Measurements from ENCODE around the gene ADIPOR1.
"Not testable (repeated sequence)": the region's sequence is repeated elsewhere in the genome, so short reads cannot be mapped to it uniquely, and the experiment has no call there.

ADIPOR1 gene, protein sequence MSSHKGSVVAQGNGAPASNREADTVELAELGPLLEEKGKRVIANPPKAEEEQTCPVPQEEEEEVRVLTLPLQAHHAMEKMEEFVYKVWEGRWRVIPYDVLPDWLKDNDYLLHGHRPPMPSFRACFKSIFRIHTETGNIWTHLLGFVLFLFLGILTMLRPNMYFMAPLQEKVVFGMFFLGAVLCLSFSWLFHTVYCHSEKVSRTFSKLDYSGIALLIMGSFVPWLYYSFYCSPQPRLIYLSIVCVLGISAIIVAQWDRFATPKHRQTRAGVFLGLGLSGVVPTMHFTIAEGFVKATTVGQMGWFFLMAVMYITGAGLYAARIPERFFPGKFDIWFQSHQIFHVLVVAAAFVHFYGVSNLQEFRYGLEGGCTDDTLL
- total RNA-seq = 113 to 214 (median 156) reads per million in 18 experiments

DNA sequence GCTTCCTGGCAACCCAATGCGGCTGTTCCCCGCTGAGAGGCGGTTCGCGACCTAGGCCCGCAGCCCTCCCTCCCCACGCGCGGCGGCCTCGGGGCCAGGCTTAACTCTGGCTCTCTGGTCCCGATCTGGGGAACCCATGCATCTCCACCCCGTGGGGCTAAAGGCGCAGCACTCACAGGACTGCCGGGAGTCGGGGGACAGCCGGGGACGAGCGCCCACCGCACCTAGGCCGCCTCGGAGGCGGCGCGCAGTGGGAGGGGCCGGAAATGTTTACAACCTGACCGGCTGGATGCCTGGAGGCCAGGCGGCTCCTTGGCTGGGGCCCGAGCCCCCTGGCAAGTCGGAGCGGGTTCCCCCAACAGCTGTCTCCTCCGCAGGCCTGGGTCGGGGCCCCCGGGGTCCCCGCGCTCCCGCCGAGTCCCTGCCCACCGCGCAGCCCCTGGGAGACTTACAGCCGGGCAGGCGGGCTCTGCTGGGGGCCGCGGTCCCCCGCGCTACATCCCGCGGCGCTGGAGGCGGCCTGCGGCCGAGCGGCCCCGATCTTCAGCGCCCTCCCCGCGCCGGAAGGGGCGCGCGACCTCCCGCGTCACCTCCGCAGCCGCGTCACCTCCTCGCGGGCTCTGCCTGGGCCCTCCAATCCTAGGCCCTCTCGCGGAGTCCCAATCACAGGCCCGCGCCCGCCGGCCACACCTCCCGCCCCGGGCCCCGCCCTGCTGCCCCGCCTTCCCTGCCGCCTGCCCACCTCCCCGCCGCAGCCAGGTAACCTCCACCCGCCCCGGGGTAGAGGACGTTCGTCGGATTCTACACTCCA is at the start of gene ADIPOR1:
TSS of gene ADIPOR1 (minus strand) at position 580 of the 811 bp plus-strand sequence. CDS start 7,242 bp downstream, outside the sequence.
- DNase-seq = peak; percentile 86 to 91

DNA sequence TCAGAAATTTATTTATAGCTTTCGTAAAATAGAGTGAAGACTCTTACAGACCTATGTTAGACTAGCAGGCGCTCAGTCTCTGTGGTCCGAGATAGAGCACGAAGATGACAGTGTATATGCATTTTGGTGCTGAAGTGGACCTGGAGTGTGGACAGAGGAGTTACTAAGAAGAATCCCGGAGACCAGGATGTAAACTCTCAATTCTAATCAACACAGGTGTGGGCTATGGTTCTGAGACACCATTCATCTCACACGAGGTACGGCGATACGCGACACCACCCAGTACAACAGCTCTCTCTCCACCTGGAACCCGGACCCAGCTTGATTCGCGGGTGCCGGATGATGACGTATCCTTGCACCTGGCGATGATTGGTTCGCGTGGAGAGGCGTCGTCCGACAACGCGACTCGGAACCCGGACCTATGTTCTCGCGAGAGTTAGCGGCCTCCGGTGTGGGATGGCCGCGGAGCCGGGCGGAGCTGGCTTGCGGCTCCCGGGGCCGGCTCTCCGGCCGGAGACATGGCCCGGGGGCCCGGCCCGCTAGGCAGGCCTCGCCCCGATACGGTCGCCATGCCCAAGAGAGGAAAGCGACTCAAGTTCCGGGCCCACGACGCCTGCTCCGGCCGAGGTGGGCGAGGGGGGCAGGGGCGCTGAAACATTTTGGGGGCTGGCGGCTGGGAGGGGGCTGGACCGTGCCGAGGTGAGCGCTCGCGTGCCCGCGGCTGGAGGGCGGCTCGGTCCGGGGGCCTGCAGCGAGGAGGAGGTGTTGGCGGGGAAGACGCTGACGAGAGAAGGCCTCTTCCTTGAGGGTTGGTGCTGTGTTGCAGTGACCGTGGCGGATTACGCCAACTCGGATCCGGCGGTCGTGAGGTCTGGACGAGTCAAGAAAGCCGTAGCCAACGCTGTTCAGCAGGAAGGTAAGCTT is 49.1 kb upstream of the ADIPOR1 start, which contains the start of gene TMEM183A:
TSS of gene TMEM183A (plus strand) at position 427 of the 924 bp plus-strand sequence. CDS start at position 519, 92 bp downstream.
- DNase-seq = peak; percentile 96 to 98

DNA sequence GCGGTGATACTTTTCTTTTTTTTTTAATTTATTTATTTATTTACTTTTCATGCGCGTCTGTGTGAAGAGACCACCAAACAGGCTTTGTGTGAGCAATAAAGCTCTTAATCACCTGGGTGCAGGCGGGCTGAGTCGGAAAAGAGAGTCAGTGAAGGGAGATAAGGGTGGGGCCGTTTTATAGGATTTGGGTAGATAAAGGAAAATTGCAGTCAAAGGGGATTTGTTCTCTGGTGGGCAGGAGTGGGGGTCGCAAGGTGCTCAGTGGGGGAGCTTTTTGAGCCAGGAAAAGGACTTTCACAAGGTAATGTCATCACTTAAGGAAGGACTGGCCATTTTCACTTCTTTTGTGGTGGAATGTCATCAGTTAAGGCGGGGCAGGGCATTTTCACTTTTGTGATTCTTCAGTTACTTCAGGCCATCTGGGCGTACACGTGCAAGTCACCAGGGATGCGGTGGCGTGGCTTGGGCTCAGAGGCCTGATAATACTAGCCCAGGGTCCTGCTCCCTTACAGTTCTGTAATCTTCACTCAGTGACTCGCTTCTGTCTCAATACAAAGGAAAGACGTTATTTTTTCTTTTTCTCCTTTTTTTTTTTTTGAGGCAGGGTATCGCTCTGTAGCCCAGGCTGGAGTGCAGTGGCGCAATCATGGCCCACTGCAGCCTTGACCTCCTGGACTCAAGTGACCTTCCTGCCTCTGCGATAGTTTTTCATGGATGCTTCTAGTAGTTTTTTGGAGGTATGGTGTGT is 47.5 kb upstream of the ADIPOR1 start:
- peak; percentile 69 to 73 for DNase-seq

DNA sequence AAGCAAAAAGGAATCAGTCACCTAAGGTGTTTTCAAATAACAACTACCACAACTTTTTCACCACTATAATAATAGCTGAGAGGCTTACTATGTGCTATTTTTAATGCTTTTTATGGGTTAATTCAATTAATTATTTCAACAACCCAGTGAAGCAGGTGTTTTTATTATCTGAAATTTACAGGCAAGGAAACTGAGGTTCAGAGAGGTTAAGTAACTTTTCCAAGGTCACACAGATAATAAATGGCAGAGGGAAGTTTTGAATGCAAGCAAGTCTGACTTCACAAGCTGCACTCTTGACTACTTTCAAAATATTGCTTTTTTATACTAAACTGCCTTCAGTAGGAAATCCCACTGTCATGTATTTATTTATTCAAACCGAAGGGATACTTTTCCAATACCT is 44.8 kb upstream of the ADIPOR1 start:
- no peak for DNase-seq

DNA sequence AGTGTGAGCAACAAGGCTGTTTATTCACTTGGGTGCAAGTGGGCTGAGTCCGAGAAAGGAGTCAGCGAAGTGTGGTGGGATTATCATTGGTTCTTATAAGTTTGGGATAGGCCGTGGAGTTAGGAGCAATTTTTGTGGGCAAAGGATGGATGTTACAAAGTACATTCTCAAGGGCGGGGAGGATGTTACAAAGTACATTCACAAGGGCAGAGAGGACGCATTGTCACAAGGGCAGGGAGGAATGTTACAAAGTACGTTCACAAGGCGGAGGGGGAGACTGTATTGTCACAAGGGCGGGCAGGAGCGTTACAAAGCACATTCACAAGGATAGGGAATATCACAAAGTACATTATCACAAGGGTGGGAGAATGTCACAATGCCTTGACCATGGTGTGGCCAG is 43.9 kb upstream of the ADIPOR1 start:
- DNase-seq = no peak

DNA sequence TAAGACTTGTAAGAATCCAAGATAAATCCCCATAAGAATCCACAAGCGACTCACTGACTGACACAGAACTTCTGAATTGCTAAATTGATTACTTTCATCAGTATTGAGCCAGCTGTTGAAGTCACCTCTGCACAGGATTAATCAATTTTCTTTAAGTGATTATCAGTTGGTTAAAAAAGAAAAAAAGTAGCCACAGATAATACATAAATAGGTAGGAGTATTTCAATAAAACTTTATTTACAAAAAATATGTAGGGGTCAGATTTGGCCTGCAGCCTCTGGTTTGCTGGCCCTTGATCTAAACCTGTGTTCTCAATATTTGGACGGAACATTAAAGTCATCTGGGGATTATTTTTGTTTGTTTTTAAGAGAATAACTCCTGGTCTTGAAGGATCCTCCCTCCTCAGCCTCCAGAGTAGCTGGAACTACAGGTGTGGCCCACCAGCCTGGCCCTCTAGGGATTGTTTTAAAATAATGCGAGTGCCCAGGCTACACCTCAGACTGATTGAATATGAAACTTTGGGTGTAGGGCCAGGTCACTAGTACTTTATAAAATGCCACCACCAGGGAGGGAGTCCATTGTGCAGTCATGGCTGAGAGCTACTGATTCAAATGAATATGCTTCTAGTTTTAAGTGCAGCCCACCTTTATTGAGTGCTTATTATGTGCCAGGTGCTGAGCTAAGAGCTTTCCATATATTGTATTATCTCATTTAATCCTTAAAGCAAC is 42.3 kb upstream of the ADIPOR1 start:
- no peak for DNase-seq

DNA sequence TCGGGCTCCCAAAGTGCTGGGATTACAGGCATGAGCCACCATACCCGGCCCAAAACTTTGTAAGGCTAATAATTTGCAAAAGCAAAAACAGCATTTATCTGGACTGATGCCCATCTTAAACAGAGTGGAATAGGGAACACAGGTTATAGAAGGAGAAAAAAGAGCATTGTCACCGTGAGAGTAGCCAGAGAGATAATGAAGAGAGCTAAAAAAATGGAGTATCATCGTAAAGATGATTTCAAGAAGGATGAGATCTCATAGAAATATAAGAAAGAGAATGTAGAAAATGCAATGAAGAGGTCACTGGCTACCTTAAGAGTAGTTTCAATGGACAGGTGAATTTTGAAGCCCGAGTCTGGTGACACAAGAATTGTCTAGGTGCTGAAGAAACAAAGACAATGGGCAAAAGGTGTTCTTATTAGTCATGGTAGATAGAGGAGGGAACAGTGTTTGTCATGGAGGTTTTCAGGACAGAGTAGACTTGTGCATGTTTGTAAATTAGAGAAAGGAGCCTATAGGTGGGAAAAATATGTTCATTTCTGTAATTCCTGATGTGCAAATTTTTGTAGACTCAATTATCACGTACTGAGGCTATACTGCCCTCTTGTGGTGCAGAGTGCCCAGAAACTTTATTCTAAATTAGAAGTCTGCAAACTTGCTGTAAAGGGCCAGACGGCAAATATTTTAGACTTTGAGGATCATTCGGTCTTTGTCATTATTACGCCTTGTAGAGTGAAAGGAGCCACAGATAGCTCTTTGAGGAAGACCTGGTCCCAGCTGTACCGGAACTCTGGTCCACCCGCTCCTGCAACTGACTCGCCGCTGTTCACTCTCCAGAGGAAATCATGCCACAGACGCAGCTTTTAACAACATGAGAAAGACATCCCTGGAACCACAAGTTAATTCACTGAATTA is 41.0 kb upstream of the ADIPOR1 start:
- DNase-seq = peak; percentile 82 to 83

DNA sequence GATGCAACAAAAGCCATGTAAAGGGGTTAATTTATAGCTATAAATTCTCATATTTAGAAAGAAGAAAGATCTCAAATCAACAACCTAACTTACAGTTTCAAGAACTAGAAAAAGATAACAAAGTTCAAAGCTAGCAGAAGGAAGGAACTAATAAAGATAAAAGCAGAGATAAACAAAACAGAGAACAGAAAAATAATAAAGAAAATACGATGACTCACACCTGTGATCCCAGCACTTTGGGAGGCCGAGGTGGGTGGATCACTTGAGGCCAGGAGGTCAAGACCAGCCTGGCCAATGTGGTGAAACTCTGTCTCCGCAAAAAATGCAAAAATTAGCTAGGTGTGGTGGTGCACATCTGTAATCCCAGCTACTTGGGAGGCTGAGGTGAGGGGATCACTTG is 36.6 kb upstream of the ADIPOR1 start:
- no peak for DNase-seq

DNA sequence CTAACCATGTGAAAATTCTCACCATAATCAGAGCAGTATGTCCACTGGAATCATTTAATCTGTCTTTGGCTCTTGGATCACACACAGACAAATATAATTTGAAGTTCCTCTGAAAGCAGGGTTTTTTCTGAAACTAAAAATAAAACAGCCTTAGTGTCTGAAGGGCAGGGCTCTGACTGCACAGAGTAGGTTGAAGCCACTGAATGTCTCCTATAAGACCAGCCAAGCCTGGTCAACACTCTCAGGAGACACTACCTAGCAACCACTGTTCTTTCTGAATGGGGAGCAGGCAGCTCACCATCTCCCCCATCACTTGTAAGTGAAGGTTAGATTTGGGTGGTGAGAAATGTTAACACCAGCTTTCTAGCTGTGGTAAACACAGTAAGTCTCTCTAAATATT is 33.0 kb upstream of the ADIPOR1 start:
- no peak for DNase-seq

DNA sequence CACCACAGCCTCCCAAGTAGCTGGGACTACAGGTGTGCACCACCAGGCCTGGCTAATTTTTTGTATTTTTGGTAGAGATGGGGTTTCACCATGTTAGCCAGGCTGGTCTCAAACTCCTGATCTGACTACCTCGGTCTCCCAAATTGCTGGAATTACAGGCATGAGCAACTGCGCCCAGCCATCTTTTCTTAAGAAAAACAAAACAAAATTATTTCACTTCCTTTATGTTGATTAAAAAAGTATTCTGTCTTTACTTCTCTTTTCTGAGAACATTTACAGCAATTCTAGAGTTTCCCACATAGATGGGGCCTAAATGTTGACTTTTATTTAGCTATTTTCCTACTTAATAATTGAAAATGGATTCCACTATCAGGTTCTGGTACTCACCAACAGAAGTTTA is 31.8 kb upstream of the ADIPOR1 start:
- peak in 1 of 2 donors; percentile 33 for DNase-seq

DNA sequence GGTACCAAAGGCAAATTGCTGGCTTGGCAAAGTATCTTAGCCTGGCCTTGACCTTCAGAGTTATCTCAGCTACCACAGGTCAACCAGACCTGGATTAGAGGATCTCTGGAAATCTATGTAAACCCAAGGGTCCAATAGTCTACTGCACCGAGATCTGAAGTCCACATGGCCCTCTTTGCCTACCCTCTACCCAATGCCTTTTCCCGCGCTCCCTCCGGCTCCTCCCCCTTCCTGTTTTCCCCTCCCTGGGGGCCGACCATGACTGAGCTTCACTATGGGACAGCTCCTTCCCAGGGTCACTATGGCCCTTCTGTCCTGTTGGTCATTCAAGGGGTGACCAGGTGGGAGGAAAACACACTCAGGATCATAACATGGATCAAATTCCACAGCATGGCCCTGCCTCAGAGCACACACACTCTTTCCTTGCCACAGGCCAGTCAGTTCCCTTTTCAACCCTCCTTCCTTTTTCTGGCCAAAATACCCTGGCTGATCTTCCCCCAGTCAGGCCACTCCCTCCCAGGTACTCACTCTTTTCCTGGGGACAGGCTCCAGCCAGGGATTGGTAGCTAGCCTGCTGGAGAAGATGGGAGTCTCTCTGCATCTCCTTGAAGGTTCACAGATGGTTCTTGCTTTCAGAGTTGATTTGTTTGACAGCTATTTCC is 29.9 kb upstream of the ADIPOR1 start:
- DNase-seq = peak in 1 of 2 donors; percentile 29

DNA sequence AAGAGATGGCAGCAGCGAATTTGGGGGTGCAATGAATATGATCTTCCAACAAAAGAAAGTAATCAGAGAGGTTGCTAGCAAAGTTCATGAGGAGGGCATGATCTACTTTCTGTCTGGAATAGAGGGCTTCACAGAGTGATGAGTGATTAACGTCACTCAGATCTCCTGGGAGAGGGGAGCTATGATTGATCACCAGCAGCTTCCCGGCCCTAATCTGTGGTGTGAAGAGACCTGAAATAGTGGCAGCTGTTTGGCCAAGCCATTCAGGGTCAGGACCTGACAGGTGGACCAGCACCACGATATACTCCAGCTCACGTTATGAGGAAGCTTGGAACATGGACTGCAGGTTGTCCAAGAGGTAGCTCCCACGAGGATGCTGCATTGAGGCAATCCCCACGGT is 29.1 kb upstream of the ADIPOR1 start:
- DNase-seq = no peak

DNA sequence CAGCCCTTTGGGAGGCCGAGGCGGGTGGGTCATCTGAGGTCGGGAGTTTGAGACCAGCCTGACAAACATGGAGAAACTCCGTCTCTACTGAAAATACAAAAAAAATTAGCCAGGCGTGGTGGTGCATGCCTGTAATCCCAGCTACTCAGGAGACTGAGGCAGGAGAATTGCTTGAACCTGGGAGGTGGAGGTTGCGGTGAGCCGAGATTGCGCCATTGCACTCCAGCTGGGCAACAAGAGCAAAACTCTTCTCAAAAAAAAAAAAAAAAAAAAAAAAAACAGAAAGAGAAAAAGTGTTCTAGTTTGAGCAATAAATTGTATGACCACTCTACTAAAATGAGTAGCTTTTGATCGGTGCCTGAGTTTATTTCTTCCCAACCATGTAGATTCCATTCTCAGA is 28.0 kb upstream of the ADIPOR1 start:
- not testable (repeated sequence) for DNase-seq

DNA sequence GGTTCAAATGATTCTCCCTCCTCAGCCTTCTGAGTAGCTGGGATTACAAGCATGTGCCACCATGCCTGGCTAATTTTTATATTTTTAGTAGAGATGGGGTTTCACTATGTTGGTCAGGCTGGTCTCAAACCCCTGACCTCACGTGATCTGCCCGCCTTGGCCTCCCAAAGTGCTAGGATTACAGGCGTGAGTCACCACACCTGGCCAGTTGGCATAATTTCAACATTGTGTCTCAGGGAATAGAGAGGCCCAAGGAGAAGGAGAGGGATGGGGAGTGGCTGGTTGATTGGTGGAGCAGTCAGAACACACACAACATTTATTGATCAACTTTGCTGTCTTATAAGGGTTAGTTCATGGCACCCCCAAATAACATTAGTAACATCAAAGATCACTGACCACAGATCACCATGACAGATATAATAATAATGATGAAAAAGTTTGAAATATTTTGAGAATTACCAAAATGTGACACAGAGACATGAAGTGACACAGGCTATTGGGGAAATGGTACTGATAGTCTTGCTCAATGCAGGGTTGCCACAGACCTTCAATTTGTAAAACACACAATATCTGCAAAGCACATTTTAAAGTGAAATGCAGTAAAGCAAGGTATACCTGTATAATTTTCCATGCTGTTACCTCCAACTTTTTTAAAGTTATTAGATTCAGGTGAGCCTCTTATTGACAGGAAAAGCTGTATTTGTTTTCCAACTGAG is 24.8 kb upstream of the ADIPOR1 start:
- peak; percentile 68 to 70 for DNase-seq

DNA sequence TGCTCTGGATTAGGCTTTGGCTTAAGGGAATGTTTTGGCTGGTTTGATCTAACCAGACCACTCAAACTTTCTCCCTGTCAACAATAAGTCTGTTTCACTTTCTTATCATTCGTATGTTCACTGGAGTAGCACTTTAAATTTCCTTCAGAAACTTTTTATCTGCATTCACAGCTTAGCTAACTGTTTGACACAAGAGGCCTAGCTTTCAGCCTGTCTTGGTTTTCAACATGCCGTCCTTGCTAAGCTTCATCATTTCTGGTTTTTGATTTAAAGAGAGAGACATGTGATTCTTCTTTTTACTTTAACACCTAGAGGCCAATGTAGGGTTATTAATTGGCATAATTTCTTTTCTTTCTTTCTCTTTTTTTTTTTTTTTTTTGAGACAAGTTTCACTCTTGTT is 23.8 kb upstream of the ADIPOR1 start:
- DNase-seq = no peak

DNA sequence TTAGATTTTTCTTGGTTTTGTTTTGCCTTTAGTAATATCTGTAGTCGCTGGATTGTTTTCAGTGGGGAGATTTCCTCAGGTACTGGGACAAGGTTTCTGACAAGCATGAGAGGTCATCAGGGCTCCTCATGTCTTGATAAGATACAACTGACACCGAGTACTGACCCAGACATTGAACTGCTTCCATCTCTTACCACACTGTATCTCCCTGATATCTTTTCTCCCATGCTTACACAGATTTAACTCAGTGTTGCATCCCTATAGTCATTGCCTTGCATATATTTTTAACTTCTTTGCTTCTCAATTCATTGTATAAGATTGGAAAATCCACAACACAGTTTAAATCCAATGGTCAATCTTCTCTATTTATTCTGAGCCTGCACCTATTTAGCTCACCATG is 21.3 kb upstream of the ADIPOR1 start:
- no peak for DNase-seq

DNA sequence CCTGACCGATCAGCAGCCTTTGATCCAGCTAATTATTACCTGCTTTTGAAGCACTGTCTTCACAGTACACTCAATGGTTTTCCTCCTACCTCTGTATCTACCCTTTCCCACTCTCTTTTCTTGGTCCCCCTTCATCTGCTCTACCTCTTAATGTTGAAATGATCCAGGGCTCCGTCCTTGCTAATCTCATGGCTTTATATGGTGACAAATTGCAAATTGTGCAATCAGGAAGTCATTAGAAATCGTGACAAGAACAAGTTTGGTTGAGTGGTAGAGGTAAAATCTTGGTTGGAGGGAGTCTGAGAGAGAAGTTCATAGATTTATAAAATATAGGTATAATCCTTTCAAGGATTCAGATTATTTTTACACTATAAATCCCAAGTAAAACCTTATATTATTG is 18.5 kb upstream of the ADIPOR1 start:
- peak; percentile 38 to 52 for DNase-seq

DNA sequence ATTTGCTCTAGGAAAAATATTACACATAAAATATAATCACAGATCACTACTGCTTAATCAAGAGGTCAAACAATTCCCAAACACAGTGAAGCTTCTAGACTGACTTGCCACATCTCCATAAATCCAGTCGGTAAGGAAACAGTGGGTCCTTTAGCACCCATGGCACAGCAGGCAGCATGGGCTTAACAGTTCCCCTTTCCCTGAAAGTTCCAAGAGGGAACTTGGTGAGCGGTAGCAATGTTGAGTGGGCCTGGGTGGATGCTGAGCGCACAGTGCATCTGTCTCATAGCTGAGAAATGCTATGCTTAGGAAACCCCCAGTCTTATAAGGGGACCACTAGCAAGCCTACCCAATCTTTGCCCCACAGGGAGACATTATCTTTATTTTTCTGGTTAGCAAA is 16.7 kb upstream of the ADIPOR1 start:
- DNase-seq = peak; percentile 21 to 26

DNA sequence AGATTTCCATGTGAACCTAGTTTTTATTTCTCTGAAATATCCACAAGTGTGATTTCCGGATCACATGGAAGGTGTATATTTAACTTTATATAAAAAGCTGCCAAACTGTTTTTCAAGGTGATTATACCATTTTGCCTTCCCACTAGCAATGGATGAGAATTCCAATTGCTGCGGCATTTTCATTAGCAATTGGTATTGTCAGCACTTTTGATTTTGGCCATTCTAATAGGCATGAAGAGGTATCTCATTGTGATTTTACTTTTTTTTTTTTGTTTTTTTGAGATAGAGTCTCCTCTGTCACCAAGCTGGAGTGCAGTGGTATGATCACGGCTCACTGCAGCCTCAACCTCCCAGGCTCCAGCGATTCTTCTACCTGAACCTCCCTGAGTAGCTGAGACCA is 13.9 kb upstream of the ADIPOR1 start:
- no peak for DNase-seq
